NT2/D1 (cell line): ENCODE data around the gene ELAC1.

Experiments
- DNase-seq: peaks from one replicate; pipeline ENCODE4 v3.0.0-alpha.2; 2011; ENCODE audit warnings: low read depth, low spot score
- H3K27me3 ChIP-seq: 2 replicates; pipeline ENCODE4 v1.6.0; 2011; ENCODE audit warnings: mild to moderate bottlenecking; ENCODE audit not compliant: insufficient read length, insufficient read depth
- H3K36me3 ChIP-seq: 2 replicates; pipeline ENCODE4 v1.6.1; 2011; ENCODE audit warnings: mild to moderate bottlenecking, low read length, mixed read lengths; ENCODE audit not compliant: insufficient read depth, insufficient read length
- H3K4me1 ChIP-seq: 2 replicates; pipeline ENCODE4 v1.5.1; 2011; ENCODE audit not compliant: insufficient read depth, insufficient read length
- H3K4me3 ChIP-seq: 2 replicates; pipeline ENCODE4 v1.5.1; 2011; ENCODE audit warnings: low read depth; ENCODE audit not compliant: insufficient read length
- H3K9ac ChIP-seq: 2 replicates; pipeline ENCODE4 v1.6.0; 2011; ENCODE audit warnings: low read depth; ENCODE audit not compliant: insufficient read length
- H3K9me3 ChIP-seq: 2 replicates; pipeline ENCODE4 v1.5.1; 2011; ENCODE audit warnings: mild to moderate bottlenecking, low read length; ENCODE audit not compliant: insufficient read depth
- SUZ12 ChIP-seq: IDR thresholded peaks from 2 replicates; pipeline ENCODE4 v1.6.1; 2011; ENCODE audit not compliant: insufficient read length, insufficient read depth; ENCODE audit errors: extremely low read depth
- YY1 ChIP-seq: IDR thresholded peaks from 2 replicates; pipeline ENCODE4 v1.6.1; 2011; ENCODE audit not compliant: insufficient read length, insufficient read depth
- ZNF274 ChIP-seq: IDR thresholded peaks from 2 replicates; pipeline ENCODE4 v1.6.1; 2011; ENCODE audit warnings: mild to moderate bottlenecking, low read depth, low read length

The ELAC1 gene

GRCh38 chr18:51010218-51010617 is 42.4 kb downstream of the ELAC1 start:
- no peak for DNase-seq
- no peaks in the 10 kb centered on the region for H3K4me1 ChIP-seq
- no peak for TF ChIP-seq SUZ12
- TF ChIP-seq ZNF274: no peak
- no peak for TF ChIP-seq YY1
- H3K36me3 ChIP-seq: no peaks in the 10 kb centered on the region
- H3K9me3 ChIP-seq: peaks cover 8% of the 10 kb centered on the region; the same call in 1 of the 2 replicates
- H3K4me3 ChIP-seq: no peak overlapping the region
- H3K9ac ChIP-seq: no peak overlapping the region
- H3K27me3 ChIP-seq: no peaks in the 10 kb centered on the region

DNA sequence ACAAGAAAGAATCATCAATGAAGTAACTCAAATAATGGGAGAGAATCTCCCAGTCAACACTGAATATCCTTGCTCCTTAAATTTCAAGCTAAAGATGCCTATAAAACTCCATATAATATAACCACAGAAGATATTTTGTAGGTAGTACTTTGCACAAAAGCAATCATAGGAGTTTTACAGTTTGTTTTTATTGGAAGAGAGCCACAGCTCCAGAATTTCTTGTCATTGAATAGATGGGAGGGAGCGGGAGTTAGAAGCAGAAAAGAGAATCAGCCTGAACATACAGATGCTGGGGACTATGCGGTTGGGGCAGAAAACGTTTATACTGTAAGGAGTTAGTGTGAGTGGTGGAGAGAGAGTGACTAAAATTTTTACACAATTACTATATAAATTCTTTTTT is 43.9 kb downstream of the ELAC1 start:
- Histone ChIP-seq H3K4me1 (no peaks in the 10 kb centered on the region), H3K9ac (no peak overlapping the region), H3K27me3 (no peaks in the 10 kb centered on the region), H3K4me3 (no peak overlapping the region), H3K36me3 (no peaks in the 10 kb centered on the region), H3K9me3 (peaks cover 8% of the 10 kb centered on the region; the same call in 1 of the 2 replicates)
- no peak for TF ChIP-seq ZNF274
- TF ChIP-seq SUZ12: no peak
- no peak for TF ChIP-seq YY1
- no peak for DNase-seq

DNA sequence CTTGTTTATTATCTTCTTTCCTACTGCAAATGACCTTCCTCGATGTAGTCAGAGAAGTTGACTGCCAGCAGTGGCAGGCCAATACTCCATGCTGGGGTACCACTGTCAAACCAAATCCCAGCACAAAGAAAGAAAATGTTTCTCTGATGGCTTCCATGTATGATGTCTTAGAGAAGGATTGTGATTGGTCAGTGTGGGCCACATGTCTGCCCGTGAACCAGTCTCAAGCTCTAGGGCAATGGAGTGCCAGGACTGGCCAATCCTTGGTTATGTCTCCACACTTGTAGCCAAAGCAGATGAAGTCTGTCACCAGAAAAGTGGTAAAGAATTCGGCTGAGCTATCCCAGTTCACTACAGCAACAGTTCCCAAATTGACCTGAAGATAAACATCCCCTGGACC is 44.6 kb downstream of the ELAC1 start:
- Histone ChIP-seq H3K4me3 (no peak overlapping the region), H3K9me3 (peaks cover 8% of the 10 kb centered on the region; the same call in 1 of the 2 replicates), H3K9ac (no peak overlapping the region), H3K27me3 (no peaks in the 10 kb centered on the region), H3K36me3 (no peaks in the 10 kb centered on the region), H3K4me1 (no peaks in the 10 kb centered on the region)
- TF ChIP-seq YY1: no peak
- TF ChIP-seq SUZ12: no peak
- TF ChIP-seq ZNF274: no peak
- DNase-seq: no peak

GRCh38 chr18:51013259-51013658 is 45.4 kb downstream of the ELAC1 start:
- Histone ChIP-seq H3K9me3 (peaks cover 8% of the 10 kb centered on the region; the same call in 1 of the 2 replicates), H3K27me3 (no peaks in the 10 kb centered on the region), H3K4me3 (no peak overlapping the region), H3K9ac (no peak overlapping the region), H3K4me1 (peaks cover 3% of the 10 kb centered on the region), H3K36me3 (no peaks in the 10 kb centered on the region)
- no peak for DNase-seq
- TF ChIP-seq SUZ12 (no peak), ZNF274 (no peak), YY1 (no peak)

- H3K27me3 ChIP-seq: no peaks in the 10 kb centered on the region
- peak overlapping the region; percentile 56 for H3K9ac ChIP-seq
- no peaks in the 10 kb centered on the region for H3K36me3 ChIP-seq
- peaks cover 3% of the 10 kb centered on the region for H3K4me1 ChIP-seq
- H3K4me3 ChIP-seq: no peak overlapping the region
- TF ChIP-seq SUZ12: no peak
- peak; percentile 28 for TF ChIP-seq YY1
- TF ChIP-seq ZNF274: no peak
- H3K9me3 ChIP-seq: peaks cover 8% of the 10 kb centered on the region; the same call in 1 of the 2 replicates
- DNase-seq: peak; percentile 84
Observed at GRCh38 chr18:51017140-51017879, 49.5 kb downstream of the ELAC1 start.

DNA sequence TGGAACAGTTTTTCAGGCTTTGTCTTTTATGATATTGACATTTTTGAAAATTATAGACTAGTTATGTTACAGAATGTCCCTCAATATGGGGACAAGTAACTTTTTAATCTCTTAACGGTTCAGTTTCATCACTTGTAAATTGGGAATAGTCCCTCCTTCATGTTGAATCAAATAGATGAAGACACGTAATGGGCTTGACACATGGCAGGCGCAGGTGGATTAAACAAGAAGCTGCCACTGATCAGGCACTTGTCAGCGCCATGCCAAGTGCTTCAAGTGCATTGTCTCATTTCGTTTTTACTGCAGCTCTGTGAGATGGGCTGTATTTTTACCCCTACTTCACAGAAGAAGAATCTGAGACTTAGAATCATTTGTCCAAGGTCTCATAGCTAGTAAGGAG is 52.7 kb downstream of the ELAC1 start:
- Histone ChIP-seq H3K36me3 (peaks cover under 1% of the 10 kb centered on the region), H3K27me3 (no peaks in the 10 kb centered on the region), H3K9me3 (peaks cover 6% of the 10 kb centered on the region; the same call in 1 of the 2 replicates), H3K4me3 (no peak overlapping the region), H3K4me1 (peaks cover 3% of the 10 kb centered on the region), H3K9ac (no peak overlapping the region)
- no peak for TF ChIP-seq YY1
- no peak for TF ChIP-seq SUZ12
- TF ChIP-seq ZNF274: no peak
- no peak for DNase-seq

DNA sequence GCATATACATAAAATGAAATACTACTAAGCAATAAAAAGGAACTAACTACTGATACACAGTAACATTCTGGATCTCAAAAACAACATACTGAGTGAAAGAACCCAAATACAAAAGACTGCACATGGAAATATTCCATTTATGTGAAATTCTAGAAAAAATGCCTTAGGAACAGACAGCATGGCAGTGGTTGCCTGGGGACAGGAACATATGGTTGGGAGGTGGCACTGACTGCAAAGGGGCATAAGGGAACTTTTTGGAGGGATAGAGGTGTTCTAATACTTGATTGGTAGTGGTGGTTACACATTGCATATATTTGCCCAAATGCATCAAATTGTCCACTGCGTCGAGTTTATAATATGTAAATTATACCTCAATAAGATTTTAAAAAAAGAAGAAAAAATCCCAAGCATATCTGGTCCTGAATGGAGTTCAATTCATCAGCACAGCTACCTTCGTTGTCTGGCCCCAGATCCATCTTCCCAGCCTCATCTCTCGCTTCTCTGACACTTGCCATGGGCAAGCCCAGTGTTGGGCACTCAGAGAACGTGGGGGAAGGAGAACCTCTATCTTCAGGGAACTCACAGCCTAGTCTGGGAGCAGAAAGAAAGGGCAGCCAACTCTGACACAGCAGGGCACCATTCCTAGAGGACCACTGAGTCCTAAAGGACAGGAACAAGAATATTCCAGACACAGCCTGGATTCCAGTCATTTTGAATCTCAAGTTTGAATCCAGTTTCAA is 53.6 kb downstream of the ELAC1 start:
- Histone ChIP-seq H3K4me3 (no peak overlapping the region), H3K27me3 (no peaks in the 10 kb centered on the region), H3K36me3 (peaks cover 9% of the 10 kb centered on the region), H3K9ac (no peak overlapping the region), H3K9me3 (peaks cover 6% of the 10 kb centered on the region; the same call in 1 of the 2 replicates), H3K4me1 (peaks cover 3% of the 10 kb centered on the region)
- no peak for TF ChIP-seq ZNF274
- no peak for TF ChIP-seq YY1
- TF ChIP-seq SUZ12: no peak
- no peak for DNase-seq
